IPS-15b (cell line): ENCODE results near the gene DHX40.

Experiments used
- H3K27me3 ChIP-seq: one replicate; pipeline ENCODE4 v1.6.1; 2013; ENCODE audit warnings: low read length; ENCODE audit not compliant: control insufficient read depth, insufficient read depth
- H3K36me3 ChIP-seq: one replicate; pipeline ENCODE4 v1.6.1; 2013; ENCODE audit warnings: low read length; ENCODE audit not compliant: control insufficient read depth, insufficient read depth
- H3K4me1 ChIP-seq: one replicate; pipeline ENCODE4 v1.6.1; 2013; ENCODE audit warnings: mild to moderate bottlenecking, low read length; ENCODE audit not compliant: control insufficient read depth, insufficient read depth
- H3K4me3 ChIP-seq: one replicate; pipeline ENCODE4 v1.5.1; 2013; ENCODE audit warnings: low read depth, low read length
- H3K9ac ChIP-seq: one replicate; pipeline ENCODE4 v1.6.1; 2013; ENCODE audit warnings: low read depth, mild to moderate bottlenecking, low read length
- H3K9me3 ChIP-seq: one replicate; pipeline ENCODE4 v1.6.1; 2013; ENCODE audit warnings: mild to moderate bottlenecking, low read length; ENCODE audit not compliant: control insufficient read depth, insufficient read depth

DHX40 gene

DNA sequence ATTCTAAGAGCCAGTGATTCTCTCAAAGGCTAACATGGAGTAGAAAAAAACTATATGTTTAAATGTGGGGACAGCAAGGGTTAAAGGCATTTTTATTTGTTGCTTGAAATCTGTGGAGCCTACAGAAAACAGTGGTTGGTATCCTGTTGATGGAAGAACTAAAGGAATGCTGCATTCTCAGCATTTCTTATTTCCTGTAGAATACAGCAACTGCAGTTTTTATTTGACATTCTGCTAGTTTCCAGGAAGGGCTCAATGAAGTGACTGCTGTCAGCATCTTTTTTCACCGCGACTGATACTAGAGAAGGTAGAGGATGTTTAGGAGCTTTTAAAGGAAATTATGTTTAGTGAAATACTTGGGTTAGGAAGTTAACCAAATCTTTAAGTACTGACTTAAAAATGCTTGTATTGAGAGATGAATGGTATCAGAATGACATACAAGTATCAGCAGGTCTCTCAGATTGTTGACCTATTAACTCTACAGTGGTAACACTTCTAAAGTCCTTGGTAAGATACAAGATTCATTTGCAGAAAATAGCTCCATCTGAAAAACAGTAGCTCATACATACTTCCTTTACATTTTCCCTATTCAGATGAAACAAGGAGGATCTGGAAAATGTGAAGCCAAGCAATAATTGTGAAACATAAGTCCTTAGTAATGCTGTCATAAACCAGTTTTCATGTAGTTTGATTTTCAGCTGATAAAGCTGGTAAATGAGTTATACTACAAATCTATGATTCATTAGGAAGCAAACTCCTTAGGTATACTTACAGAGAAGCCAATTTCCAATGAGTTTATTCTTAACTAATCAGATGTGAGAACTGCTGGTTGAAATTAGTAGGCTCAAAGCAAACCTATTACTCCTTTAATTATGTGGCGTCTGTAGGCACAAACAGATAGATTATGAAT is 69.5 kb downstream of the DHX40 start:
- H3K27me3 ChIP-seq = no peaks in the 10 kb centered on the region
- H3K36me3 ChIP-seq = no peaks in the 10 kb centered on the region
- H3K9me3 ChIP-seq = no peaks in the 10 kb centered on the region
- H3K9ac ChIP-seq = no peak overlapping the region
- H3K4me1 ChIP-seq = peaks cover 2% of the 10 kb centered on the region
- H3K4me3 ChIP-seq = no peak overlapping the region

- Histone ChIP-seq H3K27me3 (no peaks in the 10 kb centered on the region), H3K4me1 (peaks cover 5% of the 10 kb centered on the region), H3K4me3 (no peak overlapping the region), H3K9me3 (no peaks in the 10 kb centered on the region), H3K36me3 (no peaks in the 10 kb centered on the region), H3K9ac (no peak overlapping the region)
Measured at GRCh38 chr17:59637611-59638310, 72.4 kb downstream of the DHX40 start.

DNA sequence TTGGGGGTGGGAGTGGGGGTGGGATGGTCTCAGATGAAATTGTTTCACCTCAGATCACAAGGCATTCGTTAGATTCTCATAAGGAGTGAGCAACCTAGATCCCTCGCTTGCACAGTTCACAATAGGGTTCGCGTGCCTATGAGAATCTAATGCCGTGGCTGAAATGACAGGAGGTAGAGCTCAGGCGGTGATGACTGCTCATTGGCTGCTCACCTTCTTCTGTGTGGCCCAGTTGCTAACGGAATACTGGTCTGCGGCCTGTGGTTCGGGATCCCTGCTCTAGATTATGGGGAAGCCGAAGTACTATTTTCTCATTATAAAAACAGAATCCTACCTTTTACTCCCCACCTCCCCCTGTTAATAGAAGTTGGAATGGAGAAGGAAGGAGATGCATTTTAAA is 73.1 kb downstream of the DHX40 start:
- H3K36me3 ChIP-seq = no peaks in the 10 kb centered on the region
- H3K4me1 ChIP-seq = peaks cover 5% of the 10 kb centered on the region
- H3K4me3 ChIP-seq = no peak overlapping the region
- H3K9ac ChIP-seq = no peak overlapping the region
- H3K9me3 ChIP-seq = no peaks in the 10 kb centered on the region
- H3K27me3 ChIP-seq = no peaks in the 10 kb centered on the region

DNA sequence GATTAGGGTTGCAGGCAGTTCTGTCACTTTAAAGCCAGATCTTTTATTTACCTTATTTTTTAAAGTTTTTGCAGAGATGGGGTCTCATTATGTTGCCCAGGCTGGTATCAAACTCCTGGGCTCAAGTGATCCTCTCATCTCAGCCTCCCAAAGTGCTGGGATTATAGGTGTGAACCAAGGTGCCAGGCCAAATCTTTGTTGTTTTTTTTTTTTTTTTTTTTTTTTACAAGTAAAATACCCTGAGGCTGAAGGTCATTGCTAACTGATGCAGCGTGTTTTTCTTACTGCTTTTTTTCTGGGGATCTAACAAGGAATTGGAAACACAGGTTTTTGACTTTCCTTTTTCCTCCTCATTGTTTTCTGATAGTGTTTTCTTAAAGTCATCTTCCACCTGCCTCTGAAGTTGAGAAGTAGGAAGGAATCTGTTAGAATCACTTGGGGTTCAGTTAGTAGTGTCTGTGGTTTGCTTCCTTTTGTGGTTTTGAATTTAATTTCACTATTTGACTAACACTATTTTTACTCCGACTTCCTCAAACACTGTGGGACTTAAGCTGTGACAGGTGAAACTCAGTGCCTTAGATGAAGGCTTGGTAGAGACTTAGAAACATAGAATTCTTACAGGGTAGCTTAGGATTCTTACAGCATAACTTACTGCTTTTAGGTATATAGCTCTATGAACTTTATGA is 76.5 kb downstream of the DHX40 start:
- Histone ChIP-seq H3K4me3 (no peak overlapping the region), H3K4me1 (peaks cover 5% of the 10 kb centered on the region), H3K27me3 (no peaks in the 10 kb centered on the region), H3K36me3 (no peaks in the 10 kb centered on the region), H3K9me3 (no peaks in the 10 kb centered on the region), H3K9ac (no peak overlapping the region)

DNA sequence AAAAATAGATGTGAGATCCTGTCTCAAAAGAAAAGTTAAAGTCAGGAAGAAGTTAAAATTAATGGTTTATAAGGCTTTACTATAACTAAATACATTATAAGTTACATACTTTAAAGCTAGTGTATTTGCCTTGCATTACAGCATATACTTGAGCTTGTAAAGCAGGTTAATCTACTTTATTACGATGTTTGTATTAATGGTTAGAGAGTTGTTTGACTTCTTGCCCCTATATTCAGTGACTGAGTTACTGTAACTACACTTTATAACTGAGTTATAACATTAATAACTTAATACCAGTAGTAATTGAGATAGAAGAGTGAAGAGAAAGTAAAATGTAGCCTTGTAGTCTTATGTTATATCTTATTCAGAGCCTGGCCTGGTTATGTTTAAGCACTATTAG is 77.2 kb downstream of the DHX40 start:
- no peaks in the 10 kb centered on the region for H3K36me3 ChIP-seq
- no peaks in the 10 kb centered on the region for H3K27me3 ChIP-seq
- no peaks in the 10 kb centered on the region for H3K9me3 ChIP-seq
- H3K4me3 ChIP-seq = no peak overlapping the region
- H3K9ac ChIP-seq = no peak overlapping the region
- peaks cover 5% of the 10 kb centered on the region for H3K4me1 ChIP-seq

GRCh38 chr17:59643159-59644140 is 78.0 kb downstream of the DHX40 start:
- H3K9ac ChIP-seq = no peak overlapping the region
- no peak overlapping the region for H3K4me3 ChIP-seq
- no peaks in the 10 kb centered on the region for H3K36me3 ChIP-seq
- no peaks in the 10 kb centered on the region for H3K27me3 ChIP-seq
- H3K4me1 ChIP-seq = peaks cover 2% of the 10 kb centered on the region
- H3K9me3 ChIP-seq = no peaks in the 10 kb centered on the region

GRCh38 chr17:59647288-59647687 is 81.9 kb downstream of the DHX40 start:
- no peaks in the 10 kb centered on the region for H3K4me1 ChIP-seq
- no peaks in the 10 kb centered on the region for H3K27me3 ChIP-seq
- H3K9ac ChIP-seq = no peak overlapping the region
- no peaks in the 10 kb centered on the region for H3K9me3 ChIP-seq
- no peak overlapping the region for H3K4me3 ChIP-seq
- peaks cover 12% of the 10 kb centered on the region for H3K36me3 ChIP-seq

- no peak overlapping the region for H3K4me3 ChIP-seq
- H3K4me1 ChIP-seq = no peaks in the 10 kb centered on the region
- H3K9ac ChIP-seq = no peak overlapping the region
- H3K27me3 ChIP-seq = no peaks in the 10 kb centered on the region
- peaks cover 19% of the 10 kb centered on the region for H3K36me3 ChIP-seq
- H3K9me3 ChIP-seq = no peaks in the 10 kb centered on the region
Measured at GRCh38 chr17:59649886-59650285, 84.5 kb downstream of the DHX40 start.

DNA sequence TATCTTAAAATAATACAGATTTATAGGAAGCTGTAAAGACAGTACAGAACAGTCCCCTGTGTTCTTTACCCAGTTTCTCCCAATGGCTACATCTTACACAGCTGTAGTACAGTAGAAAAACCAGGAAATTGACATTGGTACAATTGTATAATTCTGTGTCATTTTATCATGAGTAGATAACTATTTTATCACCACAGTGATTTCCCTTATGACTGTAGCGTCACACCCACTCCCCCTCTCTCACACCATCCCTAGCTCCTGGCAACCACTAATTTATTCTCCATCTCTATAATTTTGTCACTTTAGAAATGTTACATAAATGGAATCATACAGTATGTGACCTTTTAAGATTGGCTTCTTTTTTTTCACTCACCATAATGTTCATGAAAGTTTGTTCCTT is 85.2 kb downstream of the DHX40 start:
- no peaks in the 10 kb centered on the region for H3K4me1 ChIP-seq
- no peaks in the 10 kb centered on the region for H3K27me3 ChIP-seq
- H3K4me3 ChIP-seq = no peak overlapping the region
- H3K9me3 ChIP-seq = no peaks in the 10 kb centered on the region
- H3K9ac ChIP-seq = no peak overlapping the region
- H3K36me3 ChIP-seq = peaks cover 19% of the 10 kb centered on the region

- H3K4me3 ChIP-seq = no peak overlapping the region
- H3K4me1 ChIP-seq = no peaks in the 10 kb centered on the region
- H3K9ac ChIP-seq = no peak overlapping the region
- H3K9me3 ChIP-seq = no peaks in the 10 kb centered on the region
- H3K27me3 ChIP-seq = no peaks in the 10 kb centered on the region
- peaks cover 19% of the 10 kb centered on the region for H3K36me3 ChIP-seq
Measured at GRCh38 chr17:59651346-59651745, 85.9 kb downstream of the DHX40 start.

DNA sequence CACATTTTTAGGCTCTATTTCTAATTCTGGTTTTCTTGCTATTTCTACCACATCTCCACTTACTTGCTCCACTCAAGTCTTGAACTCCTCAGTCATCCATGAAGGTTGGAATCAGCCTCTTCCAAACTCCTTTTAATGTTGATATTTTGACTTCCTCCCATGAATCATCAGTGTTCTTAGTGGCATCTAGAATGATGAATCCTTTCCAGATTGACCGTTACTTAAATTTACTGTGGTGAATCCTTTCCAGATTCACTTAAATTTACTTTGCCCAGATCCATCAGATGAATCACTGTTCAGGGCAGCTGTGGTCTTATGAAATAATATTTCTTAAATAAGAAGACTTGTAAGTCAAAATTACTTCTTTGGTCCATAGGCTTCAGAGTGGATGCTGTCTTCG is 86.7 kb downstream of the DHX40 start:
- H3K9me3 ChIP-seq = no peaks in the 10 kb centered on the region
- no peak overlapping the region for H3K4me3 ChIP-seq
- no peaks in the 10 kb centered on the region for H3K27me3 ChIP-seq
- H3K4me1 ChIP-seq = no peaks in the 10 kb centered on the region
- H3K36me3 ChIP-seq = peaks cover 19% of the 10 kb centered on the region
- no peak overlapping the region for H3K9ac ChIP-seq
